GM12878 (cell line): ENCODE measurements around the gene INTS14. TPM values are rescaled to one million over a fixed set of nuclear protein-coding genes. Genes with fewer than 3 reads are reported as not detected.

Source experiments
- ASH2L ChIP-seq: fragments of 300-600, 200-600 bp; sonication (generic); IDR thresholded peaks from 2 replicates; pipeline ENCODE4 v1.6.1; 2017; ENCODE audit warnings: low read depth, mild to moderate bottlenecking, borderline replicate concordance
- BMI1 ChIP-seq: fragments of 450-650 bp; IDR thresholded peaks from 2 replicates; pipeline ENCODE4 v1.6.1; 2016; ENCODE audit warnings: mild to moderate bottlenecking, moderate library complexity, borderline replicate concordance
- CHD4 ChIP-seq: fragments of 200-600 bp; sonication (generic); IDR thresholded peaks from 2 replicates; pipeline ENCODE4 v1.6.1; 2016; ENCODE audit warnings: mild to moderate bottlenecking
- FOS ChIP-seq: IDR thresholded peaks from 3 replicates; pipeline ENCODE4 v1.6.1; 2011; ENCODE audit warnings: borderline replicate concordance; ENCODE audit not compliant: insufficient read length; ENCODE audit errors: extremely low read depth
- HDAC2 ChIP-seq: fragments of 200-600 bp; sonication (generic); IDR thresholded peaks from 2 replicates; pipeline ENCODE4 v1.6.1; 2017
- LARP7 ChIP-seq: fragments of 450-650 bp; IDR thresholded peaks from 2 replicates; pipeline ENCODE4 v1.6.1; 2017; ENCODE audit warnings: mild to moderate bottlenecking
- MTA2 ChIP-seq: fragments of 450-650 bp; IDR thresholded peaks from 2 replicates; pipeline ENCODE4 v1.6.1; 2016; ENCODE audit warnings: low read depth, mild to moderate bottlenecking, moderate library complexity
- NR2C1 ChIP-seq: fragments of 450-650 bp; IDR thresholded peaks from 2 replicates; pipeline ENCODE4 v1.6.1; 2017; ENCODE audit warnings: antibody characterized with exemption, mild to moderate bottlenecking, moderate library complexity
- NR2F1 ChIP-seq: fragments of 450-650 bp; conservative IDR thresholded peaks from 2 replicates; pipeline ENCODE4 v1.6.1; 2017; ENCODE audit warnings: mild to moderate bottlenecking
- PAX5 ChIP-seq: IDR thresholded peaks from 2 replicates; pipeline ENCODE4 v1.6.1; 2011; ENCODE audit warnings: low read depth, low read length, borderline replicate concordance
- PAX8 ChIP-seq: fragments of 450-650 bp; IDR thresholded peaks from 2 replicates; pipeline ENCODE4 v1.6.1; 2017; ENCODE audit warnings: mild to moderate bottlenecking, moderate library complexity
- PML ChIP-seq: IDR thresholded peaks from 2 replicates; pipeline ENCODE4 v1.6.1; 2012; ENCODE audit warnings: low read length, inconsistent platforms
- RAD51 ChIP-seq: fragments of 450-650 bp; IDR thresholded peaks from 2 replicates; pipeline ENCODE4 v1.6.1; 2016; ENCODE audit warnings: moderate library complexity, mild to moderate bottlenecking, inconsistent platforms
- RB1 ChIP-seq: fragments of 450-650 bp; formaldehyde crosslinking; IDR thresholded peaks from 2 replicates; pipeline ENCODE4 v1.6.1; 2017; ENCODE audit warnings: mild to moderate bottlenecking, borderline replicate concordance
- RBBP5 ChIP-seq: fragments of 200-600 bp; sonication (generic); conservative IDR thresholded peaks from 2 replicates; pipeline ENCODE4 v1.6.1; 2016
- RUNX3 ChIP-seq: IDR thresholded peaks from 2 replicates; pipeline ENCODE4 v1.6.1; 2012; ENCODE audit warnings: low read length, inconsistent platforms
- ZNF217 ChIP-seq: fragments of 450-650 bp; IDR thresholded peaks from 2 replicates; pipeline ENCODE4 v1.6.1; 2017; ENCODE audit warnings: antibody characterized with exemption, mild to moderate bottlenecking
- polyA plus RNA-seq, 11 experiments: library from polyadenylated mRNA; depleted of rRNA in 4 of 11; unstranded in 6 of 11; stranded (reverse) in 5 of 11; fragments of >200 nt; fragmentation: Nextera tagmentation in 4 of 11; fragmentation: Illumina TruSeq in 1 of 11; extraction: Ambion mirVana in 4 of 11; extraction: Trizol in 1 of 11; gene quantifications; 1 replicate in 1 of 11; 2 replicates in 10 of 11; pipeline versions ENCODE4 v1.2.1 to v1.2.3, GENCODE V29; 2011 to 2016; ENCODE audit warnings: inconsistent platforms in 2 of 11, missing spikeins in 2 of 11, low read depth in 1 of 11
- total RNA-seq, 4 experiments: library from RNA; depleted of rRNA in 3 of 4; stranded (reverse); fragments of >200 nt in 3 of 4; fragmentation: Illumina TruSeq in 1 of 4; extraction: Trizol in 1 of 4; gene quantifications; 2 replicates each; pipeline versions ENCODE4 v1.2.1 to v1.2.3, GENCODE V29; 2013 to 2021
- TF ChIP-seq, protein P1 (sequence below): fragments of 450-650 bp; formaldehyde crosslinking; IDR thresholded peaks from 2 replicates; pipeline ENCODE4 v1.4.0; 2020; ENCODE audit warnings: mild to moderate bottlenecking, moderate library complexity
- TF ChIP-seq, protein P2 (sequence below): fragments of 450-650 bp; IDR thresholded peaks from 2 replicates; pipeline ENCODE4 v1.6.1; 2018; ENCODE audit warnings: borderline replicate concordance, mild to moderate bottlenecking; ENCODE audit not compliant: partially characterized antibody
- TF ChIP-seq, protein P3 (sequence below): IDR thresholded peaks from 2 replicates; pipeline ENCODE4 v1.6.1; 2012; ENCODE audit warnings: low read depth, low read length, improper control_type of control experiment
- TF ChIP-seq, protein P4 (sequence below): fragments of 450-650 bp; IDR thresholded peaks from 2 replicates; pipeline ENCODE4 v1.6.1; 2017; ENCODE audit warnings: mild to moderate bottlenecking
- TF ChIP-seq, protein P5 (sequence below): fragments of 450-650 bp; IDR thresholded peaks from 2 replicates; pipeline ENCODE4 v1.6.1; 2017; ENCODE audit warnings: antibody characterized with exemption, mild to moderate bottlenecking, moderate library complexity

INTS14 gene
- total and polyA plus RNA-seq, 10 of the 15 experiments (the other 5 are each of a cell fraction or from before 2014, with no cell fraction given): 36.8 to 76.9 (median 47.7) TPM

DNA sequence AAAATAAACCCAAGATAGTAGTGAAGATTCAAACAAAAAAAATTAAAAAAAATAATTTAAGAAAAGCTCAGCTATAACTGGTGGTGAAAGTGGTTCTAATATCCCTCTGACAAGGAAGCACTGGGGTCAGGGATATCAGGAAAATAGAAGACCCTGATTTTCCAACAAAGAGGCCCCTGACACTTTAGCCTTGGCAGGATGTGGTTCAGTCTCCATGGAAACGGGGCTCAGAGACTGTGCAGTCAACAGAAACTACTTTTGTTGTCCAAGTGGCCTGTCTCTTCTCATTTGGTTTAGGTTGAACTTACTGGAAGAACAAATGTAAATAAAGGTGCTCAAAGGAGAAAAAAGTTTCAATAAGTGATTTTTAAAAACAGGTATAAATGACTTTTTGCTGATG lies 27.2 kb downstream of the INTS14 start (continued):
- TF ChIP-seq, protein P1, sequence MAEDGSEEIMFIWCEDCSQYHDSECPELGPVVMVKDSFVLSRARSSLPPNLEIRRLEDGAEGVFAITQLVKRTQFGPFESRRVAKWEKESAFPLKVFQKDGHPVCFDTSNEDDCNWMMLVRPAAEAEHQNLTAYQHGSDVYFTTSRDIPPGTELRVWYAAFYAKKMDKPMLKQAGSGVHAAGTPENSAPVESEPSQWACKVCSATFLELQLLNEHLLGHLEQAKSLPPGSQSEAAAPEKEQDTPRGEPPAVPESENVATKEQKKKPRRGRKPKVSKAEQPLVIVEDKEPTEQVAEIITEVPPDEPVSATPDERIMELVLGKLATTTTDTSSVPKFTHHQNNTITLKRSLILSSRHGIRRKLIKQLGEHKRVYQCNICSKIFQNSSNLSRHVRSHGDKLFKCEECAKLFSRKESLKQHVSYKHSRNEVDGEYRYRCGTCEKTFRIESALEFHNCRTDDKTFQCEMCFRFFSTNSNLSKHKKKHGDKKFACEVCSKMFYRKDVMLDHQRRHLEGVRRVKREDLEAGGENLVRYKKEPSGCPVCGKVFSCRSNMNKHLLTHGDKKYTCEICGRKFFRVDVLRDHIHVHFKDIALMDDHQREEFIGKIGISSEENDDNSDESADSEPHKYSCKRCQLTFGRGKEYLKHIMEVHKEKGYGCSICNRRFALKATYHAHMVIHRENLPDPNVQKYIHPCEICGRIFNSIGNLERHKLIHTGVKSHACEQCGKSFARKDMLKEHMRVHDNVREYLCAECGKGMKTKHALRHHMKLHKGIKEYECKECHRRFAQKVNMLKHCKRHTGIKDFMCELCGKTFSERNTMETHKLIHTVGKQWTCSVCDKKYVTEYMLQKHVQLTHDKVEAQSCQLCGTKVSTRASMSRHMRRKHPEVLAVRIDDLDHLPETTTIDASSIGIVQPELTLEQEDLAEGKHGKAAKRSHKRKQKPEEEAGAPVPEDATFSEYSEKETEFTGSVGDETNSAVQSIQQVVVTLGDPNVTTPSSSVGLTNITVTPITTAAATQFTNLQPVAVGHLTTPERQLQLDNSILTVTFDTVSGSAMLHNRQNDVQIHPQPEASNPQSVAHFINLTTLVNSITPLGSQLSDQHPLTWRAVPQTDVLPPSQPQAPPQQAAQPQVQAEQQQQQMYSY: no peak
- TF ChIP-seq PAX8: no peak
- TF ChIP-seq, protein P2, sequence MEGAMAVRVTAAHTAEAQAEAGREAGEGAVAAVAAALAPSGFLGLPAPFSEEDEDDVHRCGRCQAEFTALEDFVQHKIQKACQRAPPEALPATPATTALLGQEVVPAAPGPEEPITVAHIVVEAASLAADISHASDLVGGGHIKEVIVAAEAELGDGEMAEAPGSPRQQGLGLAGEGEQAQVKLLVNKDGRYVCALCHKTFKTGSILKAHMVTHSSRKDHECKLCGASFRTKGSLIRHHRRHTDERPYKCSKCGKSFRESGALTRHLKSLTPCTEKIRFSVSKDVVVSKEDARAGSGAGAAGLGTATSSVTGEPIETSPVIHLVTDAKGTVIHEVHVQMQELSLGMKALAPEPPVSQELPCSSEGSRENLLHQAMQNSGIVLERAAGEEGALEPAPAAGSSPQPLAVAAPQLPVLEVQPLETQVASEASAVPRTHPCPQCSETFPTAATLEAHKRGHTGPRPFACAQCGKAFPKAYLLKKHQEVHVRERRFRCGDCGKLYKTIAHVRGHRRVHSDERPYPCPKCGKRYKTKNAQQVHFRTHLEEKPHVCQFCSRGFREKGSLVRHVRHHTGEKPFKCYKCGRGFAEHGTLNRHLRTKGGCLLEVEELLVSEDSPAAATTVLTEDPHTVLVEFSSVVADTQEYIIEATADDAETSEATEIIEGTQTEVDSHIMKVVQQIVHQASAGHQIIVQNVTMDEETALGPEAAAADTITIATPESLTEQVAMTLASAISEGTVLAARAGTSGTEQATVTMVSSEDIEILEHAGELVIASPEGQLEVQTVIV: no peak
- TF ChIP-seq HDAC2: no peak
- TF ChIP-seq, protein P3, sequence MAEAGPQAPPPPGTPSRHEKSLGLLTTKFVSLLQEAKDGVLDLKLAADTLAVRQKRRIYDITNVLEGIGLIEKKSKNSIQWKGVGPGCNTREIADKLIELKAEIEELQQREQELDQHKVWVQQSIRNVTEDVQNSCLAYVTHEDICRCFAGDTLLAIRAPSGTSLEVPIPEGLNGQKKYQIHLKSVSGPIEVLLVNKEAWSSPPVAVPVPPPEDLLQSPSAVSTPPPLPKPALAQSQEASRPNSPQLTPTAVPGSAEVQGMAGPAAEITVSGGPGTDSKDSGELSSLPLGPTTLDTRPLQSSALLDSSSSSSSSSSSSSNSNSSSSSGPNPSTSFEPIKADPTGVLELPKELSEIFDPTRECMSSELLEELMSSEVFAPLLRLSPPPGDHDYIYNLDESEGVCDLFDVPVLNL: no peak
- TF ChIP-seq NR2F1: peak; percentile 68
- no peak for TF ChIP-seq PAX5
- no peak for TF ChIP-seq MTA2
- TF ChIP-seq, protein P4, sequence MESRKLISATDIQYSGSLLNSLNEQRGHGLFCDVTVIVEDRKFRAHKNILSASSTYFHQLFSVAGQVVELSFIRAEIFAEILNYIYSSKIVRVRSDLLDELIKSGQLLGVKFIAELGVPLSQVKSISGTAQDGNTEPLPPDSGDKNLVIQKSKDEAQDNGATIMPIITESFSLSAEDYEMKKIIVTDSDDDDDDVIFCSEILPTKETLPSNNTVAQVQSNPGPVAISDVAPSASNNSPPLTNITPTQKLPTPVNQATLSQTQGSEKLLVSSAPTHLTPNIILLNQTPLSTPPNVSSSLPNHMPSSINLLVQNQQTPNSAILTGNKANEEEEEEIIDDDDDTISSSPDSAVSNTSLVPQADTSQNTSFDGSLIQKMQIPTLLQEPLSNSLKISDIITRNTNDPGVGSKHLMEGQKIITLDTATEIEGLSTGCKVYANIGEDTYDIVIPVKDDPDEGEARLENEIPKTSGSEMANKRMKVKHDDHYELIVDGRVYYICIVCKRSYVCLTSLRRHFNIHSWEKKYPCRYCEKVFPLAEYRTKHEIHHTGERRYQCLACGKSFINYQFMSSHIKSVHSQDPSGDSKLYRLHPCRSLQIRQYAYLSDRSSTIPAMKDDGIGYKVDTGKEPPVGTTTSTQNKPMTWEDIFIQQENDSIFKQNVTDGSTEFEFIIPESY: no peak
- no peak for TF ChIP-seq FOS
- TF ChIP-seq NR2C1: no peak
- TF ChIP-seq LARP7: no peak
- no peak for TF ChIP-seq ZNF217
- TF ChIP-seq CHD4: no peak
- no peak for TF ChIP-seq PML
- TF ChIP-seq ASH2L: no peak
- TF ChIP-seq RUNX3: peak; percentile 82
- TF ChIP-seq, protein P5, sequence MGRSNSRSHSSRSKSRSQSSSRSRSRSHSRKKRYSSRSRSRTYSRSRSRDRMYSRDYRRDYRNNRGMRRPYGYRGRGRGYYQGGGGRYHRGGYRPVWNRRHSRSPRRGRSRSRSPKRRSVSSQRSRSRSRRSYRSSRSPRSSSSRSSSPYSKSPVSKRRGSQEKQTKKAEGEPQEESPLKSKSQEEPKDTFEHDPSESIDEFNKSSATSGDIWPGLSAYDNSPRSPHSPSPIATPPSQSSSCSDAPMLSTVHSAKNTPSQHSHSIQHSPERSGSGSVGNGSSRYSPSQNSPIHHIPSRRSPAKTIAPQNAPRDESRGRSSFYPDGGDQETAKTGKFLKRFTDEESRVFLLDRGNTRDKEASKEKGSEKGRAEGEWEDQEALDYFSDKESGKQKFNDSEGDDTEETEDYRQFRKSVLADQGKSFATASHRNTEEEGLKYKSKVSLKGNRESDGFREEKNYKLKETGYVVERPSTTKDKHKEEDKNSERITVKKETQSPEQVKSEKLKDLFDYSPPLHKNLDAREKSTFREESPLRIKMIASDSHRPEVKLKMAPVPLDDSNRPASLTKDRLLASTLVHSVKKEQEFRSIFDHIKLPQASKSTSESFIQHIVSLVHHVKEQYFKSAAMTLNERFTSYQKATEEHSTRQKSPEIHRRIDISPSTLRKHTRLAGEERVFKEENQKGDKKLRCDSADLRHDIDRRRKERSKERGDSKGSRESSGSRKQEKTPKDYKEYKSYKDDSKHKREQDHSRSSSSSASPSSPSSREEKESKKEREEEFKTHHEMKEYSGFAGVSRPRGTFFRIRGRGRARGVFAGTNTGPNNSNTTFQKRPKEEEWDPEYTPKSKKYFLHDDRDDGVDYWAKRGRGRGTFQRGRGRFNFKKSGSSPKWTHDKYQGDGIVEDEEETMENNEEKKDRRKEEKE: no peak
- TF ChIP-seq RAD51: no peak
- peak; percentile 89 for TF ChIP-seq BMI1
- TF ChIP-seq RBBP5: no peak
- TF ChIP-seq RB1: no peak
